GM12801 (cell line): ENCODE results near the gene CCDC102A.

ENCODE experiments used
- CTCF ChIP-seq: IDR thresholded peaks from one replicate; pipeline ENCODE4 v1.5.1; 2011; ENCODE audit warnings: control low read depth; ENCODE audit not compliant: insufficient read length; ENCODE audit errors: extremely low read depth

CCDC102A gene

DNA sequence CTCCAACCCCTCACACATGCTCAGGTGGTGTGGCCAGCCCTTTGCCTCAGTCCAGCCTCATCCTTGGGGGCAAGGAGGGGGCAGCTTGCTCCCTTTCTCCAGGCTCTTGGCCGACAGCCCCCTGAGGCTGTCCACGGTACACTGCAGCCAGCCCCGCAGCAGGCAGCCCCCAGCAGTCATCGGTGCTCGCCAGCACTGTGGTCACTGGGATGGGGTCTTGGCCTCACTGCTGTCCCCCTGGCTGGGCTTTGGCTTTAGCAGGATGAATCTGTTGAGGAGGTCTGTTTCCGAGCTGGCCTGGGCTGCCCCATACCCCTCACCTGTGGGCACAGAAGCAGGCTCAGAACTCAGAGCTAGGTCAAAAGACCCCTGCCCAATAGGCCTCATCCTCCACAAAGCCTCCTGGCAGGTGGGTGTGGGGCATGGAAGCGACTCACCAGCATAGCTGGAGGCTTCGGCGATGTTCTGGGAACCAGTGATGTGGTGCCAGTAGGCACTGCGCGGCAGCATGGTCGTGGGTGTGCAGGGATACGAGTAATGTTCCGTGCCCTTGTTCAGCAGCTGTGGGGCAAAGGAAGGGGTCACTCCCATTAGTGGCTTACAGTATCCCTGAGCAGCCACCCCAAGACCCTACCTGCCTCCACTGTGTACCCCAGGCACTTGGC, 63.1 kb downstream of the CCDC102A start:
- no peak for TF ChIP-seq CTCF

GRCh38 chr16:57472665-57473060, 63.7 kb downstream of the CCDC102A start:
- no peak for TF ChIP-seq CTCF

GRCh38 chr16:57471852-57472664, 64.3 kb downstream of the CCDC102A start:
- TF ChIP-seq CTCF: no peak

DNA sequence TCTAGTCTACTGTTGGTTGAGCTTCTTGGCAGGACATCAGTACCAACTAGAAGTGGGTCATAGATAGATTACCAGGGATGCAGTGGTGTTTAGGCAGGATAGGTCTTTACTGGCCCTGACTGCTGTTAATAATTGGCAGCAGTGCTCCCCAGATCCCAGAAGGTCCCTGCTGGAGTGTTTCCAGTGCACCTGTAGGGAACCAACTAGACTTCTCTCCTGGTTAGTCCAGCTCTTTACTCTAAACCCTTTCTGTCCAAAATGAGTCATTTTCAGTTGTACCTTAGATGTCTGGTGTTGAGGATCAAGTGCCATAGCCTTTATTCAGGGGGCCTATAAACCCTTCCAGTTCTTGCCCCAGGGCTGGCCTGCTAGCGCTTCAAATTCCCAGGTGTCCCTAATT, 65.2 kb downstream of the CCDC102A start:
- no peak for TF ChIP-seq CTCF

GRCh38 chr16:57470711-57471110, 65.7 kb downstream of the CCDC102A start:
- no peak for TF ChIP-seq CTCF

DNA sequence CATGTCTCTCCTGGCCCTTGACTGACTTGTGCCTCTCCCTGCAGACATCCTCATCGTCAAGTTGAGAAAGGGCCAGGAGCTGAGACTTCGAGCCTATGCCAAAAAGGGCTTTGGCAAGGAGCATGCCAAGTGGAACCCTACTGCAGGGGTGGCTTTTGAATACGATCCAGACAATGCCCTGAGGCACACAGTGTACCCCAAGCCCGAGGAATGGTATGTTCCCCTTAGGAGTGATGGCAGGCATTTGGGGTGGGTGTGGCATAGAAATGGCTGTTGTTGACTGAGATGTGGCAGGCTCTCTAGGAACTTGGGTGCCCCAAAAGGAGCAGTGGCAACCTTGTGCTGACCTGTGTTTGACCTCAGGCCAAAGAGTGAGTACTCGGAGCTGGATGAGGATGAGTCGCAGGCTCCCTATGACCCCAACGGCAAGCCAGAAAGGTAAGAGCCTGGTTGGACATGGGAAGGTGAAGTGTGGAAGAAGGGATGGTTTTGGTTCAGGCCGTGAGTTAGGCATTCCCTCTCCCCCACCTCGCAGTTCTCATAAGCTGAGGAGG, 66.4 kb downstream of the CCDC102A start:
- TF ChIP-seq CTCF: no peak

DNA sequence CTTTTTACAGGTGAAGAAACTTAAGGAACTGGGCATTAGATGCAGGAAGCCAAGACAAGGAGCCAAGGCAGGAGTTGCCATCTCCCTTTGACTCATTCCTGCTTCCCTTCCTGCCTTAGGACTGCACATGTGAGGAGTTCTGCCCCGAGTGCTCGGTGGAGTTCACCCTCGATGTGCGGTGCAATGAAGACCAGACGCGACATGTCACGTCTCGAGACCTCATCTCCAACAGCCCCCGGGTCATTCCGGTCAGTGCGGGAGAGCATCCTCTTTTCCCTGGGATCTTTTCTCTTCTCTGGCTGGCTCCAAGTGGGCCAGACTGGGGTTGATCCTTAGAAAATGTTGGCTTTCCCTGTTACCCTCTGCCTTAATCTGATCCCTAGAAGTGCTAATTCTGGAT, 67.3 kb downstream of the CCDC102A start:
- no peak for TF ChIP-seq CTCF
